WTC11 (cell line): Measurements from ENCODE around the gene AKAP10. TPM values are rescaled to one million over a fixed set of nuclear protein-coding genes. Genes with fewer than 3 reads are reported as not detected.

ENCODE experiments used
- ATAC-seq: fragments of 200-7000 bp; cut with Tn5 transposase; 2 replicates; pipeline ENCODE4 v1.10.0; 2021; ENCODE audit warnings: mild to moderate bottlenecking, moderate library complexity
- CTCF ChIA-PET: fragments of 300-600 bp; sonication (Branson Sonifier 250); formaldehyde crosslinking; loops from one replicate; lab custom pipeline; 2021; ENCODE audit warnings: antibody characterized with exemption; lab: Charles Lee
- POLR2A ChIA-PET: fragments of 350-600 bp; sonication (Branson Sonifier 250); formaldehyde crosslinking; loops from one replicate; lab custom pipeline; 2021; ENCODE audit warnings: antibody characterized with exemption; lab: Charles Lee
- DNase-seq: peaks from one replicate; pipeline ENCODE4 v3.0.0; 2021; ENCODE audit warnings: low spot score
- H3K27ac Mint-ChIP-seq: 2 replicates; pipeline ENCODE4 v1.8.0; 2021; ENCODE audit warnings: mixed read lengths
- H3K27me3 Mint-ChIP-seq: 2 replicates; pipeline ENCODE4 v1.8.0; 2021; ENCODE audit warnings: low read depth, mild to moderate bottlenecking, moderate library complexity, mixed read lengths
- H3K36me3 Mint-ChIP-seq: 2 replicates; pipeline ENCODE4 v1.8.0; 2021; ENCODE audit warnings: mixed read lengths
- H3K4me1 Mint-ChIP-seq: 2 replicates; pipeline ENCODE4 v1.8.0; 2022; ENCODE audit warnings: mixed read lengths
- H3K4me3 Mint-ChIP-seq: 2 replicates; pipeline ENCODE4 v1.8.0; 2021; ENCODE audit warnings: mild to moderate bottlenecking, moderate library complexity, mixed read lengths
- H3K9me3 Mint-ChIP-seq: 2 replicates; pipeline ENCODE4 v1.8.0; 2021; ENCODE audit warnings: mixed read lengths
- NR1H2 ChIP-seq: sonication (generic); formaldehyde crosslinking; IDR thresholded peaks from 2 replicates; pipeline ENCODE4 v1.9.0; 2021; ENCODE audit warnings: mild to moderate bottlenecking, moderate library complexity, missing genetic modification reagents
- PRRX2 ChIP-seq: fragments of 250-450 bp; sonication (Bioruptor Pico); IDR thresholded peaks from 2 replicates; pipeline ENCODE4 v1.8.0; 2021; ENCODE audit warnings: mild to moderate bottlenecking
- SMAD4 ChIP-seq: sonication (generic); formaldehyde crosslinking; IDR thresholded peaks from 2 replicates; pipeline ENCODE4 v1.8.0; 2022; ENCODE audit warnings: mild to moderate bottlenecking, missing genetic modification reagents
- ZNF121 ChIP-seq: sonication (generic); formaldehyde crosslinking; IDR thresholded peaks from 2 replicates; pipeline ENCODE4 v1.8.0; 2023; ENCODE audit warnings: missing genetic modification reagents
- ZNF138 ChIP-seq: sonication (generic); formaldehyde crosslinking; conservative IDR thresholded peaks from 2 replicates; pipeline ENCODE4 v1.8.1; 2022; ENCODE audit warnings: mild to moderate bottlenecking, moderate library complexity, missing genetic modification reagents
- ZNF219 ChIP-seq: sonication (generic); formaldehyde crosslinking; IDR thresholded peaks from 2 replicates; pipeline ENCODE4 v1.8.0; 2023; ENCODE audit warnings: missing genetic modification reagents, mild to moderate bottlenecking, borderline replicate concordance
- ZNF317 ChIP-seq: sonication (generic); formaldehyde crosslinking; IDR thresholded peaks from 2 replicates; pipeline ENCODE4 v1.8.1; 2023; ENCODE audit warnings: low read depth, mild to moderate bottlenecking, moderate library complexity, missing genetic modification reagents, borderline replicate concordance
- total RNA-seq: library from RNA; stranded (reverse); gene quantifications from 3 replicates; pipeline ENCODE4 v1.2.3, GENCODE V29; 2021
- TF ChIP-seq, protein P1 (sequence below): sonication (generic); formaldehyde crosslinking; IDR thresholded peaks from 2 replicates; pipeline ENCODE4 v1.8.0; 2022; ENCODE audit warnings: mild to moderate bottlenecking, missing genetic modification reagents
- TF ChIP-seq, protein P2 (sequence below): fragments of 200-600 bp; IDR thresholded peaks from 2 replicates; pipeline ENCODE4 v1.8.0; 2022; ENCODE audit warnings: antibody characterized with exemption
- TF ChIP-seq, protein P3 (sequence below): sonication (generic); formaldehyde crosslinking; IDR thresholded peaks from 2 replicates; pipeline ENCODE4 v1.8.1; 2022; ENCODE audit warnings: low read depth, mild to moderate bottlenecking, moderate library complexity, missing genetic modification reagents, borderline replicate concordance
- TF ChIP-seq, protein P4 (sequence below): sonication (generic); formaldehyde crosslinking; IDR thresholded peaks from 2 replicates; pipeline ENCODE4 v1.8.1; 2022; ENCODE audit warnings: mild to moderate bottlenecking, missing genetic modification reagents, moderate library complexity, borderline replicate concordance
- TF ChIP-seq, protein P5 (sequence below): sonication (generic); formaldehyde crosslinking; conservative IDR thresholded peaks from 2 replicates; pipeline ENCODE4 v1.8.1; 2023; ENCODE audit warnings: mild to moderate bottlenecking, low read depth, missing genetic modification reagents, moderate library complexity
- TF ChIP-seq, protein P6 (sequence below): sonication (generic); formaldehyde crosslinking; IDR thresholded peaks from 2 replicates; pipeline ENCODE4 v1.8.1; 2023; ENCODE audit warnings: mild to moderate bottlenecking, missing genetic modification reagents, moderate library complexity

Gene AKAP10
- total RNA-seq, 1 experiment from 2014 or later = 29.9 TPM

DNA sequence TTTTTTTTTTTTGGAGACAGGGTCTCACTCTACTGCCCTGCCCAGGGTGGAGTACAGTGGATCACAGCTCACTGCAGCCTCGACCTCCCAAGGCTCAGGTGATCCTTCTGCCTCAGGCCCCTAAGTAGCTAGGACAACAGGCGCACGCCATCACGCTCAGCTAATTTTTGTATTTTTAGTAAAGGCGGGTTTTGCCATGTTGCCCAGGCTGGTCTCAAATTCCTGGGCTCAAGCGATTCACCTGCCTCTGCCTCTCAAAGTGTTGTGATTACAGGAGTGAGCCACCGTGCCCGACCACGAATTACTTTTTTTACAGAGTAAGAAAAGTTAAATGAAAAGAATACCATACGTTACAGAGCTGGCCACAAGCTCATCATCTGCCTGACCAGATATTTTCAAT, 38.9 kb downstream of the AKAP10 start:
- peaks cover 15% of the 10 kb centered on the region for H3K4me1 Mint-ChIP-seq
- peaks cover 59% of the 10 kb centered on the region for H3K36me3 Mint-ChIP-seq
- ChIA-PET POLR2A (no interaction called here), CTCF (no interaction called here)
- no peaks in the 10 kb centered on the region for H3K9me3 Mint-ChIP-seq
- no peak for ATAC-seq
- H3K27me3 Mint-ChIP-seq = no peaks in the 10 kb centered on the region
- no peak overlapping the region for H3K27ac Mint-ChIP-seq
- no peak overlapping the region for H3K4me3 Mint-ChIP-seq
- TF ChIP-seq ZNF219 (no peak), ZNF121 (0 out of 2 replicates have a peak, but pooled peaks have one; percentile 23)
- no peak for DNase-seq

DNA sequence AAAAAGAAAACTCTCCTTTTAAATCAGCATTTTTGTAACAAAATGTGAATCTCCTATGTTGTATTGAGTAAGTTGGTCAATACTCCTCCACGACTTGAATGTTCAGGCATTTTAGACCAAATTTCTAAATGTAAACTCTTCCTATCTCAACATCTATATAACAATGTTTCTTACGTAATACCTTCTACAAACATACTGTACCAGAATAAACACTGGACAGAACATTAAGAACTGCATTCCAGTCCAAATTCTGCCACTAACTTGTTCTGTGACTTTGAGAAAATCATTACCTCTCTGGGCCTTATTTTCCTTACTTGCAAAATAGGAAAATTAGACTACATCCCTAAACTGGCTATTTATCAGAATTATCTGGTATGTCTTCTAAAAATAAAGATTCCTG, 40.1 kb downstream of the AKAP10 start:
- POLR2A ChIA-PET = no interaction called here
- DNase-seq = no peak
- Mint-ChIP-seq H3K4me3 (no peak overlapping the region), H3K9me3 (no peaks in the 10 kb centered on the region), H3K36me3 (peaks cover 59% of the 10 kb centered on the region), H3K27me3 (no peaks in the 10 kb centered on the region), H3K4me1 (peaks cover 3% of the 10 kb centered on the region), H3K27ac (no peak overlapping the region)
- CTCF ChIA-PET = no interaction called here
- TF ChIP-seq, protein P1, sequence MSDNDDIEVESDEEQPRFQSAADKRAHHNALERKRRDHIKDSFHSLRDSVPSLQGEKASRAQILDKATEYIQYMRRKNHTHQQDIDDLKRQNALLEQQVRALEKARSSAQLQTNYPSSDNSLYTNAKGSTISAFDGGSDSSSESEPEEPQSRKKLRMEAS (CRISPR knock-in tag) = no peak
- TF ChIP-seq, protein P2, sequence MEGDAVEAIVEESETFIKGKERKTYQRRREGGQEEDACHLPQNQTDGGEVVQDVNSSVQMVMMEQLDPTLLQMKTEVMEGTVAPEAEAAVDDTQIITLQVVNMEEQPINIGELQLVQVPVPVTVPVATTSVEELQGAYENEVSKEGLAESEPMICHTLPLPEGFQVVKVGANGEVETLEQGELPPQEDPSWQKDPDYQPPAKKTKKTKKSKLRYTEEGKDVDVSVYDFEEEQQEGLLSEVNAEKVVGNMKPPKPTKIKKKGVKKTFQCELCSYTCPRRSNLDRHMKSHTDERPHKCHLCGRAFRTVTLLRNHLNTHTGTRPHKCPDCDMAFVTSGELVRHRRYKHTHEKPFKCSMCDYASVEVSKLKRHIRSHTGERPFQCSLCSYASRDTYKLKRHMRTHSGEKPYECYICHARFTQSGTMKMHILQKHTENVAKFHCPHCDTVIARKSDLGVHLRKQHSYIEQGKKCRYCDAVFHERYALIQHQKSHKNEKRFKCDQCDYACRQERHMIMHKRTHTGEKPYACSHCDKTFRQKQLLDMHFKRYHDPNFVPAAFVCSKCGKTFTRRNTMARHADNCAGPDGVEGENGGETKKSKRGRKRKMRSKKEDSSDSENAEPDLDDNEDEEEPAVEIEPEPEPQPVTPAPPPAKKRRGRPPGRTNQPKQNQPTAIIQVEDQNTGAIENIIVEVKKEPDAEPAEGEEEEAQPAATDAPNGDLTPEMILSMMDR = no peak
- TF ChIP-seq, protein P3, sequence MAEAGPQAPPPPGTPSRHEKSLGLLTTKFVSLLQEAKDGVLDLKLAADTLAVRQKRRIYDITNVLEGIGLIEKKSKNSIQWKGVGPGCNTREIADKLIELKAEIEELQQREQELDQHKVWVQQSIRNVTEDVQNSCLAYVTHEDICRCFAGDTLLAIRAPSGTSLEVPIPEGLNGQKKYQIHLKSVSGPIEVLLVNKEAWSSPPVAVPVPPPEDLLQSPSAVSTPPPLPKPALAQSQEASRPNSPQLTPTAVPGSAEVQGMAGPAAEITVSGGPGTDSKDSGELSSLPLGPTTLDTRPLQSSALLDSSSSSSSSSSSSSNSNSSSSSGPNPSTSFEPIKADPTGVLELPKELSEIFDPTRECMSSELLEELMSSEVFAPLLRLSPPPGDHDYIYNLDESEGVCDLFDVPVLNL (CRISPR knock-in tag) = no peak
- no peak for ATAC-seq

DNA sequence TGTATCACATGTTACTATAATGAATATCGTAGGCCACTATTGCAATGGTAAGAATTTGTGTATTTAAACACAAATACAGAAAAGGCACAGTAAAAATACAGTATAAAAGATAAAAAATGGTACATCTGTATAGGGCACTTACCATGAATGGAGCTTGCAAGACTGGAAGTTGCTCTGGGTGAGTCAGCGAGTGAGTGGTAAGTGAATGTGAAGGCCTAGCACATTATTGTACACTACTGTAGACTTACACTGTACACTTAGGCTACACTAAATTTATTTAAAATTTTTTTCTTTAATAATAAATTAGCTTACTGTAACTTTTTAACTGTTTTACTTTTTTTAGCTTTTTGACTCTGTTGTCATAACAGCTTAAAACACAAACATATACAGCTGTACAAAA, 42.5 kb downstream of the AKAP10 start:
- POLR2A ChIA-PET = no interaction called here
- ATAC-seq (no peak), DNase-seq (no peak)
- Mint-ChIP-seq H3K36me3 (peaks cover 59% of the 10 kb centered on the region), H3K9me3 (no peaks in the 10 kb centered on the region), H3K27ac (no peak overlapping the region), H3K27me3 (no peaks in the 10 kb centered on the region), H3K4me3 (no peak overlapping the region)
- CTCF ChIA-PET = no interaction called here
- TF ChIP-seq PRRX2 = no peak
- no peak for TF ChIP-seq ZNF317 (CRISPR knock-in tag)
- TF ChIP-seq, protein P4, sequence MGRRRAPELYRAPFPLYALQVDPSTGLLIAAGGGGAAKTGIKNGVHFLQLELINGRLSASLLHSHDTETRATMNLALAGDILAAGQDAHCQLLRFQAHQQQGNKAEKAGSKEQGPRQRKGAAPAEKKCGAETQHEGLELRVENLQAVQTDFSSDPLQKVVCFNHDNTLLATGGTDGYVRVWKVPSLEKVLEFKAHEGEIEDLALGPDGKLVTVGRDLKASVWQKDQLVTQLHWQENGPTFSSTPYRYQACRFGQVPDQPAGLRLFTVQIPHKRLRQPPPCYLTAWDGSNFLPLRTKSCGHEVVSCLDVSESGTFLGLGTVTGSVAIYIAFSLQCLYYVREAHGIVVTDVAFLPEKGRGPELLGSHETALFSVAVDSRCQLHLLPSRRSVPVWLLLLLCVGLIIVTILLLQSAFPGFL = no peak
- no peak for TF ChIP-seq SMAD4 (CRISPR knock-in tag)
- TF ChIP-seq, protein P5, sequence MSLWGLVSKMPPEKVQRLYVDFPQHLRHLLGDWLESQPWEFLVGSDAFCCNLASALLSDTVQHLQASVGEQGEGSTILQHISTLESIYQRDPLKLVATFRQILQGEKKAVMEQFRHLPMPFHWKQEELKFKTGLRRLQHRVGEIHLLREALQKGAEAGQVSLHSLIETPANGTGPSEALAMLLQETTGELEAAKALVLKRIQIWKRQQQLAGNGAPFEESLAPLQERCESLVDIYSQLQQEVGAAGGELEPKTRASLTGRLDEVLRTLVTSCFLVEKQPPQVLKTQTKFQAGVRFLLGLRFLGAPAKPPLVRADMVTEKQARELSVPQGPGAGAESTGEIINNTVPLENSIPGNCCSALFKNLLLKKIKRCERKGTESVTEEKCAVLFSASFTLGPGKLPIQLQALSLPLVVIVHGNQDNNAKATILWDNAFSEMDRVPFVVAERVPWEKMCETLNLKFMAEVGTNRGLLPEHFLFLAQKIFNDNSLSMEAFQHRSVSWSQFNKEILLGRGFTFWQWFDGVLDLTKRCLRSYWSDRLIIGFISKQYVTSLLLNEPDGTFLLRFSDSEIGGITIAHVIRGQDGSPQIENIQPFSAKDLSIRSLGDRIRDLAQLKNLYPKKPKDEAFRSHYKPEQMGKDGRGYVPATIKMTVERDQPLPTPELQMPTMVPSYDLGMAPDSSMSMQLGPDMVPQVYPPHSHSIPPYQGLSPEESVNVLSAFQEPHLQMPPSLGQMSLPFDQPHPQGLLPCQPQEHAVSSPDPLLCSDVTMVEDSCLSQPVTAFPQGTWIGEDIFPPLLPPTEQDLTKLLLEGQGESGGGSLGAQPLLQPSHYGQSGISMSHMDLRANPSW = no peak
- TF ChIP-seq, protein P6, sequence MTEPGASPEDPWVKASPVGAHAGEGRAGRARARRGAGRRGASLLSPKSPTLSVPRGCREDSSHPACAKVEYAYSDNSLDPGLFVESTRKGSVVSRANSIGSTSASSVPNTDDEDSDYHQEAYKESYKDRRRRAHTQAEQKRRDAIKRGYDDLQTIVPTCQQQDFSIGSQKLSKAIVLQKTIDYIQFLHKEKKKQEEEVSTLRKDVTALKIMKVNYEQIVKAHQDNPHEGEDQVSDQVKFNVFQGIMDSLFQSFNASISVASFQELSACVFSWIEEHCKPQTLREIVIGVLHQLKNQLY (CRISPR knock-in tag) = no peak
- no peak for TF ChIP-seq ZNF138 (CRISPR knock-in tag)
- TF ChIP-seq NR1H2 (CRISPR knock-in tag) = no peak
- TF ChIP-seq, all 79 proteins: peak for 0
- H3K4me1 Mint-ChIP-seq = no peaks in the 10 kb centered on the region
